Epidermal melanocyte (primary cell): ENCODE results near the gene HSPA12A.
"Not testable (repeated sequence)": the region's sequence is repeated elsewhere in the genome, so short reads cannot be mapped to it uniquely, and the experiment has no call there.

Experiments used
- DNase-seq: peaks from one replicate; pipeline ENCODE4 v3.0.0; 2011; ENCODE audit warnings: low spot score; ENCODE audit not compliant: insufficient read length

The HSPA12A gene

GRCh38 chr10:116718058-116718457 lies 24.3 kb downstream of the HSPA12A start:
- DNase-seq: no peak

DNA sequence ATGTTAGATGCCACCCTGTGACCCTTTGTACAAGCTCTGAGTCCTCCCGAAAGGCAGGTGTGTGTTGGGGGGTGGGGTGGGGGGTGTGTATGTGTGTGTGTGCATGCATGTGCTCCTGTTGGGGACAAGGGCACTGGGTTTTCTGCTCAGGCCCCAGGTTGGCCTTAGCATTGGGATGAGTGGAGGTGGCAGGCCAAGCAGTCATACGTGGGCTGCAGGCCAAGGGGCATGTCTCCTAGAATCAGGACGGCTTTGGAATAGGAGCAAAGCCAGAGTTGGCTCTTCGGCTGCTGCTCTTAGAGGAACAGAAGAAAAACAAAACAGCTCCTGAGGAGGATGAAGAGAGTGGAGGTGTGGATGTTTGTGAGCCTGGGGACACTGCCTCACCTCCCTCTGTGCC lies 26.0 kb downstream of the HSPA12A start:
- no peak for DNase-seq

DNA sequence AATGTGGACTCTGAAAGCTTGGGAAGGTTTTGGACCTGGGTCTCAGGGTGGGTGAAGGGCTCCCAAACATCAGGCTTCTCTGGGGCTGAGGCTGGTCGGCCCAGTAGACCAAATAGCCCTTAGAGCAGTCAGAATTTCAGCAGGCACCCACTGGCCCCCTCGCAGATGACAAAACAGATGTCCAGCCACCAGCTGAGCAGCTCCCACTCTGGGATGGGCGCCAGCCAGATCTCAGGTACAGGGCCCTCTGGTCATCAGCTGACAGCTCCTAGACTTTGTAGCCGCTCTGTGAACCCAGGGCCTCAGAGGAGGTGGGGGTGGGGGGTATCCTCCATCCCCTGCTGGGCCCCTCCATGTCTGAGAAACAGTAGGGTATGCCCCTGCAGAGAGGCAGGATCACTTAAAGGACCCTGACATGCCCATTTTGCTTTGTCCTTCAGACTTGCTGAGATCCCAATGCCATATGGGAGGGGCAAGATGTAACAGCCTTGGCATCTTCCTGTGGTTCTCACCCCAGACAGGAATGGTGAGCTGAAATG lies 26.5 kb downstream of the HSPA12A start:
- DNase-seq: no peak

DNA sequence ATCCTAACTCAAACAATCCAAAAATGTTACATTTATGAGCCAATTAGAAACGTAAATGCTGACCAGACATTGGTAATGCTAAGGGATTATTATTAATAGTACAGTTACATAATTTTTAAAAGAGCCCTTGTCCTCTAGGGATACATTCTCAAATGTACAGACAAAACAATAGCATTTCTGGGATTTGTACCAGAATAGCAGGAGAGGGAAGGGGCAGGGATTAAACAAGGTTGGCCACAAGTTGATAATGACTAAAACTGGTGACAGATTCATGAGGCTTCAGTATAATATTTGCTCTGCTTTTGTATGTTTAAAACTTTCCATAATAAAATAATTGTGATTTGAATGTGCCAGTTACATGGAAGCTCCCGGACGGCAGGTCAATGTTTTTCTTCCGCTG lies 27.0 kb downstream of the HSPA12A start:
- DNase-seq: no peak

- DNase-seq: no peak
Measured at GRCh38 chr10:116713846-116714245, 28.5 kb downstream of the HSPA12A start.

- no peak for DNase-seq
Measured at GRCh38 chr10:116712989-116713543, 29.3 kb downstream of the HSPA12A start.

DNA sequence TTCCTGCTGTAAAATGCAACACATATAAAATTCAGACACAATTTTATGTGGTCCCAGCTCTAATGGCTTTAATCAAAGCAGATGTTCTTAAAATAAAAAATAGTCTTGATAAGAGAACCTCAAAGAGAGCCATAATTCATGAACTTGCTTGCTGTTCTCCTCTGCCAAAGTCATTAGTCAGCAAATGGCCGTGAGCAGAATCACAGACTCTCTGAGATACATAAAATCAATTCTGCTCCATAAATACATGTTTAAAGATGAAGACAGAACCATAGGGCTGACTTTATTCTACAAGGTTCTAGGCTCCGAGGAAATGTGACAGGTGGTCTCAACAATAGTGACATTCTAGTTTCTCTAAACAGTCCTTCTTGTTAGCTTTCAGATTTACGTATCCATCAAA lies 29.8 kb downstream of the HSPA12A start:
- no peak for DNase-seq

DNA sequence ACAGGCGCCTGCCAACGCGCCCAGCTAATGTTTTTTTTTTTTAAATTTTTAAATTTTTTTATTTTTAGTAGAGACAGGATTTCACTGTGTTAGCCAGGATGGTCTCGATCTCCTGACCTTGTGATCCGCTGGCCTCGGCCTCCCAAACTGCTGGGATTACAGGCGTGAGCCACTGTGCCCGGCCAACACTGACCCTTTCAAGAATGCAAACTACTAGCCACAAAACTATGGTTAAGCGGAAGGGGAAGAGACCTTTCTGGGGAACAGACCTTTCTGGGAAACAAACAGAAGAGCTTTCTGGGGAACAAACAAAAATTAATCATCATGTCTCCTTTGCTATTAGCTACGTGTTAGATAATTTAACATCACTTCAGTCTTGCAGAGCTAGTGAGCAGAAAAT lies 30.6 kb downstream of the HSPA12A start:
- not testable (repeated sequence) for DNase-seq

GRCh38 chr10:116710076-116710475 lies 32.3 kb downstream of the HSPA12A start:
- no peak for DNase-seq

DNA sequence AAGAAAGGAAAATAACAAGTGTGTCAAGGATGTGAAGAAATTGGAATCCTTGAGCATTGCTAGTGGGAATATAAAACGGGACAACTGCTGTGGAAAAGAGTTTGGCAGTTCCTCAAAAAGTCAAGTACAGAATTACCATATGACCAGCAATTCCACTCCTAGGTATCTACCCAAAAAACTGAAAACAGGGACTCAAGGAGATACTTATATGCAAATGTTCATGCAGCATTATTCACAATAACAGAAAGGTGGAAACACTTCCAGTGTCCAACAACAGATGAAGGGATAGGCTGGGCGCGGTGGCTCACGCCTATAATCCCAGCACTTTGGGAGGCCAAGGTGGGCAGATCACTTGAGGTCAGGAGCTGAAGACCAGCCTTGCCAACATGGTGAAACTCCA lies 33.5 kb downstream of the HSPA12A start:
- no peak for DNase-seq

GRCh38 chr10:116708391-116708821 lies 34.0 kb downstream of the HSPA12A start:
- DNase-seq: no peak

GRCh38 chr10:116707981-116708380 lies 34.4 kb downstream of the HSPA12A start:
- no peak for DNase-seq

DNA sequence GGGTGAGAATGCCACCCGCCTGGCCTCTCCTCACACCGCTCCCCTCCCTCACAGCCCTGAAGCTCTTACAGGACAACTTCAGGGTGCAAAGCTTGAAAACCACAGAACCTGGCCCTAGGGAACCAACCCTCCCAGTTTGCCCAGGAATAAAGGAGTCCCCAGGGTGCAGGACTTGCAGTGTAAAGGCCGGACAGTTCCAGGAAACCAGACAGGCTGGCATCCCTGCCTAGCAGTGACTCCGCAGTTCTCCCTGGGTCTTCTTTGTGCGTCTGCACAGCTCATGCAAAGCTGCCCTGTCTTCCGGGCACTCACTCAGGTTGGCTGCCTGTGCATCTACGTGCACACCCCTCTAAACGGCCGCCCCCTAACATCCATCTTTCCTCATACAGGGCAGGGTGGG lies 36.1 kb downstream of the HSPA12A start:
- DNase-seq: no peak

- DNase-seq: no peak
Measured at GRCh38 chr10:116705498-116705897, 36.9 kb downstream of the HSPA12A start.

DNA sequence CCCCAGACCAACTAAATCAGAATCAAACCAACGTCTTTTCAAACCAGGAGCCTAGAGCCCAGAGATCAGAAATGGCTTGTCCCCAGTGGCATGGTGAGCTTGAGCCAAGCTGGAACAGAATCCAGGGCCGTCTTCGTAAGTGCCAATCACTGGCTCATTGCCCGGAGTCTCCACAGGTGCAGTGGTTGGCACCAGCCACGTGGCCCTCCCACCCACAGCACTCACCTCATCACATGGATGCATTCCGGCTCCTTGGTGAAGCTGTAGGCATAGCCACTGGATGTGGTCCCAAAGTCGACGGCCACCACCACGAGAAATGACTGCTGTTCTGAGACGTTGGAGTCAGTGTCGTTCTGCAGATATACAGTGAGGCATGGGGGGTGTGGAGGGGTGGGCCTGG lies 37.4 kb downstream of the HSPA12A start:
- DNase-seq: no peak

GRCh38 chr10:116702165-116702564 lies 40.2 kb downstream of the HSPA12A start:
- DNase-seq: no peak

- DNase-seq: no peak
Measured at GRCh38 chr10:116699471-116700150, 42.8 kb downstream of the HSPA12A start.

GRCh38 chr10:116699049-116699448 lies 43.3 kb downstream of the HSPA12A start:
- no peak for DNase-seq

DNA sequence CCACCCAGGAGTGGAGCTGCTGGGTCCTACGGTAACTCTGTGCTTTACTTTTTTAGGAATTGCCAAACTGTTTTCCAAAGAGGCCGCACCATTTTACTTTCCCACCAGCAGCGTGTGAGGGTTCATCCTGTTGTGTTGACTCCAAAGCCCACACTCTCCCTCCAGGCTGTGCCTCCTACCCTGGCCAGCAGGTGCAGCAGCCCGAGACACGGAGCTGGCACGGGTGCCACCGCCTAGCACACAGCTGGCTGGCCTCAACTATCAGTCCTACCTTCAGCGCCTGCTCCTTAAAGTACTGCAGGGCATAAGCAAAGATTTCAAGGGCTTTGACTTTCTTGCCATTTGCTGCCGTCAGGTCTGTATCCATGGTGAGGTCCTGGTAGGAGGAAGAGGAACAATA lies 44.0 kb downstream of the HSPA12A start:
- DNase-seq: no peak

- DNase-seq: no peak
Measured at GRCh38 chr10:116697816-116698215, 44.5 kb downstream of the HSPA12A start.

DNA sequence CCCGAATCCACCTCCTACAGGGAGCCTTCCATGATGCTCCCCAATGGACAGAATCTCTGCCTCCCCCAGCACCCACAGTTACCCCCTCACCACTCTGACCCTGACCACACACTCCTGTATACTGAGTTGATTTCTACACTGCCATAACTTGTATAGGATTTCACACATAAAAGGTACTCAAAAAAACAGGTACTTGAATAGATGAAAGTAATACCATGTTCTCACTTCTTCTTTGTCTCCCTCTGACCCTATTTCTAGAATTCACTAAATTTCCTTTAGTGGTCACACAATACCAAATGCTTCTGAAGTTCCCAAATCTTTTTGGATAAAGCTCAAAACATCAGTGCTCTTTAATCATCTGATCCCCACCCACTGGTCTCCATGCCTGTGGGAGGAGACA lies 45.4 kb downstream of the HSPA12A start:
- no peak for DNase-seq

DNA sequence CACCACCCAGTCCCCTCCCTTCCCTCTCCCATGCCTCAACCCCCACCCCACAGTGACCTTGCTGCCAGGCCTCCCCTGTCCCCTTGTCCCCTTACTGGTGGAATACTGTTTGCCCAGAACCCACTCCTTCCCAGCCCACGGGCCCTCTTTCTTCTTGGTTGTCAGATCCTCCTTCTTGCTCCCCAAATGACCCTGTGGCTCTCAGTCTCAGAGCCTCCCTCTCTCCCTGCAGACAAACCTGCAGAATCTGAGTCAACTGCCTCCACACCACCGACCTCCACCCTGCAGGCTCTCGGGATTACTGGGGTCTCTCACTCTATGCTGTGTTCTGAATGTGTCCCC lies 47.5 kb downstream of the HSPA12A start:
- no peak for DNase-seq

DNA sequence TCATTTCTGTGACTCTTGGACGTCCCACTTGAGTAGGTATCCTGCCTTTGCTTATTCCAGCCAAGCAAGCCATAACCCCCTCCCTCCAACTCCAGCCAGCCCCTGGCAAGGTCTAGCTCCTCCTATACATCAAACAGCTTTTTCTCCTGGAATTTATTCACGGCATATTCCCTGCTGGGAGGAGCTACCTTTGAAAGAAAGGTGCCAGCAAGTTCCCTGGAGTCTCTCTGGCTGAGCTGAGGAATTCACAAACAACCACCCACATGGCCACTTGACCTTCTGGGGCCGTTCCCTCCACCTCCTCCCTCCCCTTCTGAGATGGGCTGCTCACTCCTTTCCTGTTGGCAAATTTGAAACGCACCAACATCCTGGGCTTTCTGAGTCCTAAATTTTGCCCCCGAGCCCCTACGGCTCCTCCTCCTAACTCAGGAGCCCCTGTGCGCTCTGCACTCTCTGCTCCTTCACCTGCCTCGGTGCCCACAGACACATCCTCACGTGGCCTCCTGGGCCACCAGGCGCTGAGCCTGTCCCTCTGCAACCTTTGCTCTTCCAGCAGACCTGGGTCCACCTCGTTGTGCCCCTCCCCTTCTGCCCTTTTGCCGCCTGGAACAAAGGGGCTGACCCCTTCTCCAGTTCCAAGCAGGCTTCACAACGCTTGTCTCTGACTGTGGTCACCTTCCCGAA lies 48.0 kb downstream of the HSPA12A start:
- no peak for DNase-seq
